Measurements from ENCODE around the gene SLC39A8.

Gene SLC39A8

GRCh38 chr4:102222838-102223409 is 122.4 kb downstream of the SLC39A8 start:
- no peak for DNase-seq

- no peak for DNase-seq
Measured at GRCh38 chr4:102219129-102219528, 126.2 kb downstream of the SLC39A8 start.

- DNase-seq, result peak in 1 of 2 experiments; percentile 1
Measured at GRCh38 chr4:102218656-102219055, 126.6 kb downstream of the SLC39A8 start.

GRCh38 chr4:102217775-102218355 is 127.4 kb downstream of the SLC39A8 start:
- no peak for DNase-seq

- no peak for DNase-seq
Measured at GRCh38 chr4:102217345-102217744, 127.9 kb downstream of the SLC39A8 start.

GRCh38 chr4:102216666-102217065 is 128.6 kb downstream of the SLC39A8 start:
- no peak for DNase-seq

GRCh38 chr4:102213031-102213430 is 132.3 kb downstream of the SLC39A8 start:
- DNase-seq, result no peak

All from NCI-H524 (cell line).